Hematopoietic multipotent progenitor cell treated with erythropoietin and hydrocortisone succinate and interleukin-3 and kit ligand, for 8 days (in vitro differentiated cells): ENCODE measurements around the gene IFNA5.

ENCODE experiments used
- DNase-seq: peaks from one replicate; pipeline ENCODE4 v3.0.0-alpha.2; 2015

The IFNA5 gene

GRCh38 chr9:21289848-21290247 lies 15.3 kb downstream of the IFNA5 start:
- no peak for DNase-seq

- no peak for DNase-seq
Observed at GRCh38 chr9:21287280-21287679, 17.8 kb downstream of the IFNA5 start.

GRCh38 chr9:21286659-21287058 lies 18.5 kb downstream of the IFNA5 start:
- DNase-seq: no peak

- DNase-seq: no peak
Observed at GRCh38 chr9:21286099-21286498, 19.0 kb downstream of the IFNA5 start.

- DNase-seq: no peak
Observed at GRCh38 chr9:21281275-21281674, 23.8 kb downstream of the IFNA5 start.

GRCh38 chr9:21268347-21268657 lies 36.8 kb downstream of the IFNA5 start:
- DNase-seq: no peak

GRCh38 chr9:21267485-21268346 lies 37.4 kb downstream of the IFNA5 start:
- DNase-seq: no peak

- DNase-seq: no peak
Observed at GRCh38 chr9:21266733-21267484, 38.2 kb downstream of the IFNA5 start.

- no peak for DNase-seq
Observed at GRCh38 chr9:21265421-21266189, 39.5 kb downstream of the IFNA5 start.

GRCh38 chr9:21255538-21256212 lies 49.4 kb downstream of the IFNA5 start:
- no peak for DNase-seq
